GM21381 (cell line): Measurements from ENCODE around the gene TRABD2A.

ENCODE experiments used
- ATAC-seq: cut with Tn5 transposase; IDR thresholded peaks from one replicate; pipeline ENCODE4 v1.9.1; 2021; ENCODE audit warnings: mild to moderate bottlenecking, moderate library complexity; ENCODE audit not compliant: unreplicated experiment

The TRABD2A gene

DNA sequence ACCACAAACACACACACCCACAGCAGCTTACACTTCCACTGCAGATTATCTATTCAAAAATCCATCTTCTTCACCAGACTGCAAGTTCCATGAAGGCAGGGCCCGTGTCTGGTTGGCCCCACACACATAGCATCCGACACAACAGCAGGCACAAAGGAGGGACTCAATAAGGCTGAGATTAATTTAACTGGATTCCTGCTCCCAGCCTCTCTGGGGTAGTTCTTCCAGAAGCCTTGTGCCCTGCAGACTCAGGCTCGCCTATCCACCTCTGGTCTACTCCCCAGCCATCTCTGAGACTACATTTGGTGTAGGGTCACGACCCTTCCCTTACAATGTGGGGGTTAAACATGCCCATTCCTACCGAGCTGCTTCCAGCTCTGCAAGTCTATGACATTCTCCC, 57.7 kb downstream of the TRABD2A start:
- ATAC-seq: no peak

DNA sequence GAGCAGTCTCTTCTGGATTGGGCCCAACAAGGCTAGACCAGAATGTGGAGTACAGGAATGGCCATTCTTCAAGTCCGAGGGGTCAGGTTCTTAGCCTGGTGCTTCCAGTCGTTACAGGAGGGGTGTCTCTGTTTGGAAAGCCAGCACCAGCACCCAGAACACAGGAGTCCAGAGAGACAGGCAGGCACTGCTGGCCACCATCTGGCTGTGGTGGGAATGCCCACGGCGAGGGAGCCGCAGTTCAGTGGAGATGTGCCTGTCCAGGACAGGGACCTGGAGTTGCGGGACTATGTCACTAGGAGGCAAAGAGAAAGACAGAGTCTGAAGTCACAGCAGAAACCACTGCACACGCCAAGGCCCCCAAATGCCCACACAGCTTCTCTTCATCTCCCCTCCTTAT, 59.1 kb downstream of the TRABD2A start:
- ATAC-seq: no peak

DNA sequence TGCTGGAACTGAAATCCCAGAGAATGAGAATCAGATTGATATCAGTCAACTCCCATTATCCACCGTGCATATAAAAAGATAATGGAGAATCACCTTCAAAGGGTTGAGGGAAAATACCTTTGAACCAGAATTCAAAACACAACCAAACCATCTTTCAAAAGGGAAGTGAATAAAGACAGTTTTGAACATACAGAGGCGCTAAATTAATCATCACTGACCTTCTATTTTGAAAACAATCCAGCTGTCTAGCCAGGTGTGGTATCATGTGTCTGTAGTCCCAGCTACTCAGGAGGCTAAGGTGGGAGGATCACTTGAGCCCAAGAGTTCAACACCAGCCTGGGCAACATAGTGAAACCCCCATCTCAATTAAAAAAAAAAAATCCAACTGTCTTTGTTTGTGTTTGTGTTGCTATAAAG, 63.6 kb downstream of the TRABD2A start:
- ATAC-seq: peak; percentile 92

DNA sequence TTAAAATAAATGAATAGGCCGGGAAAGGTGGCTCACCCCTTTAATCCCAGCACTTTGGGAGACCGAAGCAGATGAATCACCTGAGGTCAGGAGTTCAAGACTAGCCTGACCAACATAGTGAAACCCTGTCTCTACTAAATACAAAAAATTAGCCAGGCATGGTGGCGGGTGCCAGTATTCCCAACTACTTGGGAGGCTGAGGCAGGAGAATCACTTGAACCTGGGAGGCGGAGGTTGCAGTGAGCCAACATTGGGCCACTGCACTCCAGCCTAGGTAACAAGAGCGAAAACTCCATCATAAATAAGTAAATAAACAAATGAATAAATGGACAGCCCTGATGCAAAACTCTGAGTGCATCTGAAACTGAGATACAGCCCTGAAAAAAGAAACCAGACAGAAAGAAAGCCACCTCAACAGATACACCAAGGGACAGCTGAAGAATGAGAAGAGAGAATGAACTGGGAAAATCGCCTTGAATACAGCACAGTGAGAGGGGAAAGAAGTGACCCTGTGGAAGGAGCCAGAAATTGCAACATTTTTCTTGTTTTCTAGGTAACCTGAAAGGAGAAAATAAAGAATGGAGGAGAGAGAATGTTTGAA, 64.4 kb downstream of the TRABD2A start:
- ATAC-seq: peak; percentile 71

DNA sequence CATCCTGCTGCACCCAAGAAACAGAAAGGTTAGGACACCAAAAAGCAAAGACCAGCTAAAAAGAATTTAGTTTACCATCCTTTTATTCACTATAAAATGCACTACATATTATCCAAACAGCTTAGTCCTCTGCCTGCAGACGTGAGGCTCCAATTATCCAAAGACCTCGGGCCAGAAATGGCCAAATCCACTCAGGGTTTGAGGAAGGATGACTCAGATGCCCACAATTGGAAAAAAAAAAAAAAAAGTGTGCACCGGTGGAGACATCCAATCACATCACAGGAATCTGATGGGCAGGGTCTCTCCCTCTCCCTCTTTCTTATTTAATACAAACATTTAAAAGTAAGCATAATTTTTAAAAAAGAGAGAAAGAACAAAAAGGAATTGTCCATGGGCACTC, 65.7 kb downstream of the TRABD2A start:
- ATAC-seq: no peak

DNA sequence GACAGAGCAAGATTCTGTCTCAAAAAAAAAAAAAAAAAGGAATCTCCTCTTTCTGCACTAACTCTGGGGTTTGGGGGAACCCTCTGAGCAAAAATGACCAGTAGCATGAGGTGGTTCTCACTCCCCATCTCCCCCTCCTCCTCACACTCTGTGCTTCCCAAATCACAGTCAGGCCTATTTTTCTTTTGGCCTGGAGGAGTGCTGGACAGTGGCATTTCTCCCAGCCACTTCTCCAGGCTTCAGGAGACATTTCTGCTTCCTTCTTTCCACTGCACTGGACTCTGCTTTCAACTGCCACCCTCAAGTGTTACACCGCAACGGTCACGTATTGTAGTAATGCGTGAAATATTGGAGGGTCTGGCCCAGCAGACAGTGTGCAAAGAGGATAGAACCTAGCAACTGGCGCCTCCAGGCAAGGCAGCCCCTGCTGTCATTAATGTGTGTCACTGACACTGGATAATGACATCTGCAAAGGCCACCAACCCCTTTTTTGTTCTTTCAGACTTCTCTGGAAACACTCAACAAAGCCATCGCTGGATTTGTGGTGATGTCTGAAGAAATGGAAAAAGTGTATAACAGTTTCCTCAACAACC, 68.9 kb downstream of the TRABD2A start:
- no peak for ATAC-seq

DNA sequence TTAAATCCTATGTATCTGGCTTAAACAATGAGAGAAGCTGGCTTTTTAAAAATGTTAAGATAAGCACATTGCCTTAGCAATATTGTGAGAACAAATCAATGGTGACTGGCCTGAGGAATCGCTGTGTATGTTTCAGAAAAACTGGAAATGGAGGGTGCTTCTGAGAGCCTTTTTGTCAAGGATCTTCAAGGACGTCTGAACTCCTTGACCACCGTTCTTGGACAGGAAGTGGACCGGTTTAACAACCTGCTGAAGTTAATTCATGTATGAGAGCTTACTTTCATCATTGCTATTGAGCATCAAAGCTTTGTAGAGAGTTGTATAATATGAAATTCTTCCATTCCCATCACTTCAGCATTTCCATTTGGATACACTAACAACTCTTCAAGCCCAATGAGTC, 72.6 kb downstream of the TRABD2A start:
- no peak for ATAC-seq

DNA sequence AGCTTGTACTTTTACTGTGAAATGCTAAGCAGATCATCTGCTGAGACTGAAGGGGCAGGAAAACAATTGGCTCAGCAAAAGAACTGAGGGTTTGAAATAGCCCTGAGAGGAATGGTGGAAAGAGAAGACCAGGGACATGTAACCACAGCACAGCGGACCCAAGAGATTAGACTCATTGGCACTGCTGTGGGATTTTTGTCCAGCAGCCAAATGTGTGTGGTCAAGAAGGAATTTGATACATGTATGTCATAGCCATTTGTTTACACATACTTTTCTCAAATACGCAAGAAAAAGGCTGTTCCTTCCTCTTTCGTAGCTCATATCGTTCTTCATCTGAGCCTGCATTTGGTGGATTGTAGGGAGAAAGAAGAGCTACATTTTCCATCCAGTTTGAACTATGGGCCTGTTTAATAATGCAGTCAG, 73.8 kb downstream of the TRABD2A start:
- no peak for ATAC-seq

DNA sequence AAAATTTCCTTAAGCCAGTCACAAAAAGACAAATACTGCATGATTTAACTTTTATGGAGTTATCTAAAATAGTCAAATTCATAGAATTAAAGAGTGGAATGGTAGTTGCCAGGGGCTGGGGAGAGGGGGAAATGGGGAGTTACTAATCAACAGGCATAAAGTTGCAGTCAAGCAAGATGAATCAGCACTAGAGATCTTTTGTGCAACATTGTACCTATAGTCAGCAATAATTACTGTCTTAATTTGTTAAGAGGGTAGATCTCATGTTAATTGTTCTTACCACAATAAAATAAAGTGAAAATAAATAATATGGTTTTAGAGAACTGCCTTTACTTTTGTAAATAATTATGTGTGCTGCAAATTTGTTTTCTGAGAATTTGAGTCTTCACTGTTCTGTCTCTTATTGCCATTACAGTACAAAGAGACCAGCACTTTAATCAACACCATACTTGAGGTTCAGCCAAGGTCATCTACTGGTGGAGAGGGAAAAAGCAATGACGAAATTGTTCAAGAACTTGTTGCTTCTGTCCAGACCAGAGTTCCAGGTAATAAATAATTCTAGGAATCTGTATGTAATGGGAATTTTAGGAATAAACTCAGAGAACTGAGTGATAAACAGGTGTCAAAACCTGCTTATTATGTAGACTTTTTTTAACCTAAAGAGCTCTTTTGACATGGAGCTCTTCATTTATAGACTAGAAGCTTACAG, 75.5 kb downstream of the TRABD2A start:
- ATAC-seq: no peak

DNA sequence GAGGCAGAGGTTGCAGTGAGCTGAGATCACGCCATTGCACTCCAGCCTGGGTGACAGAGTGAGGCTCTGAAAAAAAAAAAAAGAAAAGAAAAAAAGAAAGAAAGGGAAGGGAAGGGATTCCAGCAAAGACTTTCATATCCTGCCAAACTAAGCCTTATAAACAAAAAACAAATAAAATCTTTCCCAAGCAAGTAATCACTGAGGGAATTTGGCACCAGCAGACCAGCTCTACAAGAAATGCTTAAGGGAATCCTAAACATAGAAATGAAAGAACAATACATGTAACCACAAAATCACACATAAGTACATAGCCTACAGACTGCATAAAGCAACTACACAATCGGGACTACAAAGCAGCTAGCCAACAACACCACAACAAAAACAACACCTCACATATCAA, 79.1 kb downstream of the TRABD2A start:
- ATAC-seq: no peak

DNA sequence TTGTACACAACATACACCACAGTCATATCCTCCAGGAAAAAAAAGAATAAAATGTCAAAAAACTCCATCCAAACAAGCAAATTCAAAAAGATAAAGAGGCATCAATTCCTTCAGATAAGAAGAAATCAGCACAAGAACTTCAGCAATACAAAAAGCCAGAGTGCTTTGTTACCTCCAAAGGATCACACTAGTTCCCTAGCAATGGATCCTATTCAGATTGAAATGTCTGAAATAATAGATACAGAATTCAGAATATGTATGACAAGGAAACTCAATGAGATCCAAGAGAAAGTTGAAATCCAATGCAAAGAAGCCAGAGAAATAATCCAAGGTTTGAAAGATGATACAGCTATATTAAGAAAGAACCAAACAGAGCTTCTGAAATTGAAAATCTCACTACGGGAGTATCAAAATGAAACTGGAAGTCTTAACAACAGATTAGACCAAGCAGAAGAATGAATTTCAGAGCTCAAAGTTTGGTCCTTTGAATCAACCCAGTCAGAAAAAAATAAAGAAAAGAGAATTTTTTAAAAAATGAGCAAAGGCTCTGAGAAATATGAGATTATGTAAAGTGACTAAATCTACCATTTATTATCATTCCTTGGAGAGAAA, 80.6 kb downstream of the TRABD2A start:
- peak; percentile 87 for ATAC-seq

DNA sequence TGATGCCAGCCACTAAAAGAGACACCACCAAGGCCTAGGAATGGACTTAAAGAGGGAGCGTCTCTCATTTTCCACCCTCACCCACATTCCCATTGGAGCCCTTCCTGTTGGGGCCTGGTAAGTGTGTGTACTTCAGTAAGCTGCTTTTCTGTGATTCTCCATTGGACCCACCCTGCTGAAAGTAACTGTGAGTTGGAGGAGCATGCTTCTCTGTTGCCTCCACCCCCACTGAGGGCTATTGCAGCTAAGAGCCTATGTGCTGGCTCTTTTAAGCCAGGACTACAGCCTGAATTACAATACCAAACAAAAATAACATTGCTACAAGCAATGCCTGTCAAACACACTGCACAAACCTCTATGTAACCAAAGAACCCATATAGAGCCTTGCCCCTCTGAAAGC, 81.1 kb downstream of the TRABD2A start:
- no peak for ATAC-seq

DNA sequence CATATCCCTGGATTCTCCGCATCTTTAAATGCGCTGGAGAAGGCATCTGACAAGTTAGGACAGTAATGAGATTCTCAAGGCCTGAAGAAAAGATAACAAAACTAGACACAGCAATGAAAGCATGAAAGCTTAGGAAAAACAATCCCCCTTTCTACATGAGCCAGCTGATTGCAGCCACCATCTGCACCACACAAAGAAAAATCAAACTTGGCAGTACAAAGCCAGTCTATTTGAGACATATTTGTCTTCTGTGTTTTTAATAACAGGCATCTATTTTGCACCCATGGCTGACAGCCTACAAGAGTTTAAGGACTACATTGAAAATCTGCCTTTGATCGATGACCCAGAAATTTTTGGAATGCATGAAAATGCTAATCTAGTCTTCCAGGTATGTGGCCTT, 83.6 kb downstream of the TRABD2A start:
- no peak for ATAC-seq

DNA sequence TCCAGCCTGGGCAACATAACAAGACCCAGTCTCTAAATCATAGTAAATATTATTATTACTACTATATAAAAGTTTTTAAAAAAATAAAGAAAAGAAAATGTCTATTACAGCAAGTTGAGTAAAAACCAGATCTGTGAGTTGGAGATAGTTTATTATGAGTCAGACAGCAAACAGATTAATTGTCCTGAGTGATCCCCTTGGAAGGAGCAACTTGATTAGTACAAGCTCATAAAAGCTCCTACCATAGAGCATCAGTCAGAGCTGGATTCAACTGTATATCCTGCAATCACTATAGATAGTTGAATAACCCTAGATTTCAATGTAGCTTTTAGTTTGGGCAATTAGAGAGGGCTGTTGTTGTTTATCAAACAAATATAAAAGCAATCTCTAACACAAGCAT, 84.1 kb downstream of the TRABD2A start:
- no peak for ATAC-seq

DNA sequence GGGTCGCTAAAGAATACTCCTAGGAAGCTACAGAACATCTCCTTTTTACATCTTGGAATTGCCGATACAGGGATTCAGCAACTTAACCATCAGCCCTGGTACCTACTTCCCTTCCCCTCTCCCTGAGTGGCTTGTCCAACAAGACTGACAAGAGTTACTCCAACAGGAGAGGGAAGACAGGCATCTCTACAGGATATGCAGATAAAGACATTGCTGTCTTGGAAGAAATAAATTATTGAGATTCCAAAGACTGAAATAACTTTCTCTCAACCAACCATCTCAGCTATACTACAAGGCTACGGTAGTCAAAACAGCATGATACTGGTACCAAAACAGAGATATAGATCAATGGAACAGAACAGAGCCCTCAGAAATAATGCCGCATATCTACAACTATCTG, 87.2 kb downstream of the TRABD2A start:
- ATAC-seq: no peak

DNA sequence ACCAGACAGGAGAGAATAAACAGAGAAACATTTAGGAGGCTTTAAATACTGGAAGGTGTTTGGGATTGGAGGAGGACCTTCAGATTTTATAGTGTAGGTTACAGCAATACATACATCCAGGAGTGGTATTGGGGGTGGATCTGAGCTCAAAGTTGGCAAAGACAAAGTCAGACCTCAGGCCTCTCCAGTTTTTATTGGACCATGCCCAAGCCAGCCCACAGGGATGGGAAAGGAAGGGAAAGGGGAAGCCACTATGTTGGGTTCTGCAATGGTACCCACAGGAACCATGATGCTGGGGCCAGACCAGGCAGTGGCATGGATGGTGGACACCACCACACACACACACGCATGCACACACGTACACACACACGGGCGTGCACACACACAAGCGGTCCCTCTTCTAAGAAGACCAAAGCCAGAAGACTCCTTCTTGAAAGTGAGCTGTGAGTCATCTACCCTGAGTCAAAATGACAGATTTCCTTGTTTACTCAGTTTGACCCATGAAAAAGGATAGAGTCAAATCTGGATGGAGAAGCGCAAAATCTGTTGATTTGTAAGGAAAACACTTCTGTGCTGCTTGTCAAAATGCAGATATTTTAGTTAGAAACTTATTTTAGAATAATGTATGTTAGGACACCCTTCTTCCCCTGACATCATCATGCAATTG, 87.9 kb downstream of the TRABD2A start:
- no peak for ATAC-seq

DNA sequence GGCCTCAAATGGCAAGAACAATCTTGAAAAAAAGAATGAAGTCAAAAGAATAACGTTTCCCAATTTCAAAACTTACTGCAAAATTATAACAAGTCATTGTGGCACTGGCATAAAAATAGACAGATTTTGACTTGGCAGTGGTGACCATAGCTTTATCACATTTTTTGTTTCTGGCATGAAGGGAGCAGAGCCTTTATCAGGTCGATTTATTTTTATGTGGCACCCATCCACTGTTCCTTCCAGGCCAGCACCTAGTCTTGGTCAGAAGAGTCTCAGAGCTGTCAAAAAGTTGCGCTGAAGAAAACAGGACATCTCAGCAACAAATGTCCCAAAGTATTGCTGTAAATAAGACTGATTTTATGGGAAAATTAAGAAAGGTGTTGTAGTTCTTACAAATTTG, 92.4 kb downstream of the TRABD2A start:
- ATAC-seq: no peak

DNA sequence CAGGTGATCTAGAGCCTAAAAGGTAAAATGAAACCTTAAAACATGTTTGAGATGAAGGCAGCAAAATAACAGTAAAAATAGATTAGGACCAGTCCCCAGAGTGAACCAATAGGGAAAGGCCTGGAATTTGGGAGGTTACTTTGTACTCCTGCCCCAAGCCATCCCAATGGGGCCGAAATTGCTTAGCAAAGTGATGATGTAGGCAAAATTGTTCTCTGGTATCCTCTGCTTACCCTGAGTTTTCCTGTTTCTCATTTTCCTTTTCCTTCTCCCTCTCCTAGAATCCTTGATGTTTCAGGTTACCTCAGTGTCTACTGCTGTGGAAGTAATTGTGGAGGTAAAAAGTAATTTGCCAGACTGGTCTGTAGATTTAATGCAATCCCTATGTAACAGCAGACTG, 92.9 kb downstream of the TRABD2A start:
- no peak for ATAC-seq

DNA sequence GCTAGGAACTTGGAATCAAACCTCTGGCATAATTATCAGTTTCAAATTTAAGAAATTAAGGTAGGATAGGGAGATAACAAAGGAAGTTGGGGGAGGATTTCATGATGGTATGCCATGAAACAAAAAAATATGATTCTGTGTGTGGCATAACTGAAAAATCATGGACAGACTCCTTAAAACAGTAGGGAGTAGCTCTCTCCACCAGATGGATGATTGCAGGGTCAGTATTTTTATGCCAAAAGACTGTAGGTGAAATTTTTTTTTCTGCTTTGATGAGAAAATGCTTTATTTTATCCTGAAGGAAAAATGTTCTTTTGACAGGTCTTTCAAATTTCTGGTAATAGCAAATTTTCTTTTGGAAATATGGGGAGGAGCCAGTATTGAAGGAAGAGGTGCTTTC, 94.3 kb downstream of the TRABD2A start:
- no peak for ATAC-seq

DNA sequence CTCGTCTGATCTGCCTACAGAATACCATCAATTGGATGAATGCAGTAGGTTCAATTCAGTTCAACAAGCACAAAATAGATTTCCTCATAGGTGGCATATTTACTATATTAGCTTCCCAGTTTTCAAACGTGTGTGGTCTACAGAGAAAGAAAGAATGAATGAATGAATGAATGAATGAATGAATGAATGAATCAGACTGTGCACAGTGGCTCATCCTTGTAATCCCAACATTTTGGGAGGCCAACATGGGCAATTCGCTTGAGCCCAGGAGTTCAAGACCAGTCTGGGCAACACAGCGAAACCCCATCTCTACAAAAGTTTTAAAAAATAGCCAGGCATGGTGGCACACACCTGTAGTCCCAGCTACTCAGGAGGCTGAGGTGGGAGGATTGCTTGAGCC, 94.9 kb downstream of the TRABD2A start:
- no peak for ATAC-seq

DNA sequence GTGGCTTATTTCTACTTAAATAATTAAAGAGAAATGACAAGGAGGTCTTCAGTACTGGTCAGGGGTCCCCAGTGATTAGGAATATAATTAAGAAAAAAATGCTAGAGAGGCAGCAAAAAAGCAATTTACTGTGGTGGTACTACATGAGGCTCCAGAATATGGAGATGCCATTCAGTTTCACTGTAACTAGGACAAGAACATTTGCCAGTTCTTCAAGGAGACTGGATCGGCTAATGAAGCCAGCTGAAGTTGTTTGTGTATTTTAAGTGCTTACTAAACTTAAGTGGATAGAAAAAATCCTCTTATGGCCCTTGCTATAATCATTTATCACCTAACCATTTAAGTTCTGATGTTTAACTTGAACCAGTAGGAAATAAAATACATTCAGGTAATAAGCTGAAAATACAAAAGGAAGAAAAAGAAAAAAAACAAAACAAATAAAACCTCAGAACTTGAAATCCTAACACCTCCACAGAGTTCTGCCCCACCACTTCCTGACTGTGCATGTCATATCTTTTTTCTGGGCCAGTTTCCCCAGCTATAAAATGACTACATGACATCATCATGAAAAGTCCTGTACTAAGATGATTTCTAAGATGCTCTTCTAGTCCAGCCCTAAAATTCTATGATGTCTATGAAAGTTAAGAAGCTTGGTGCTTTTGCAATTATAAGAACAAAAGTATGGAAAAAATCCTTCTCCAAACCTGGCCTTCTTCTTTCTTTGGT, 98.0 kb downstream of the TRABD2A start:
- no peak for ATAC-seq
